HG03342 (cell line): ENCODE results near the gene CAMP.
"Not testable (repeated sequence)": the region's sequence is repeated elsewhere in the genome, so short reads cannot be mapped to it uniquely, and the experiment has no call there.

ENCODE experiments used
- ATAC-seq: cut with Tn5 transposase; IDR thresholded peaks from one replicate; pipeline ENCODE4 v1.9.1; 2021; ENCODE audit warnings: mild to moderate bottlenecking, moderate library complexity; ENCODE audit not compliant: unreplicated experiment

CAMP gene

GRCh38 chr3:48248095-48248850 is 25.0 kb downstream of the CAMP start:
- no peak for ATAC-seq

- ATAC-seq = no peak
These were observed 33.3 kb downstream of the CAMP start for GRCh38 chr3:48256557-48256956.

DNA sequence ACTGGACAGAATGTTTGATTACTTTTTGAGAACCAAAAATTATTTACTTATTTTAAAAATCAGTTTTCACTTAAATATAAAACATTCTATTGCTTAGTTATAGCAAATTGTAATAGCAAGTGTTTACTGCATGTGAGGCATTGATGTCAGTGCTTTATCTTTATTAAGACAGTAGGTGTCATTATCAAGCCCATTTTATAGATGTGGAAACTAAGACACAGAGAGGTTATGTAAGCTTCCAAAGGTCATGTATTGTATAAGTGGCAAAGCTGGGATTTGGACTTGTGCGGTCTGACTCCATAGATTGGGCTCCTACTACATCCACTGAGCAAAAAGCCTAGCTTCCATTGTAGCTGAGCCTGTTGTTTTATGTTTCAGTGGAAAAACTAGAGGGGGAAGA is 35.2 kb downstream of the CAMP start:
- ATAC-seq = no peak

DNA sequence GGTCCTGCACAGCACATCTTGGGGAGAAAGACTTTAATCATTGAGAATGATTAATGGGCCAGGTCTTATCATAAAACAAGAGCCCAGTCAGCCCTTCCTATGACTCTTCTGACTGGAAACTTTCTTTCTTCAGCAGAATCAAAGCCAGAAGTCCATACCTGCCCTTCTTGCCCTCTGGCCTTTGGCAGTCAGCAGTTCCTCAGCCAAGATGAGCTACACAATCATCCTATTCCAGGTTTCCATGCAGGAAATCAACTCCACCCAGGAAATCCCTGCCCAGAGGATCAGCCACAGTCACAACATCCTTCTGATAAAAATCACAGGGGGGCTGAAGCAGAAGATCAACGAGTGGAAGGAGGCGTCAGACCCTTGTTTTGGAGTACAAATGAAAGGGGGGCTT is 44.5 kb downstream of the CAMP start:
- ATAC-seq = no peak

DNA sequence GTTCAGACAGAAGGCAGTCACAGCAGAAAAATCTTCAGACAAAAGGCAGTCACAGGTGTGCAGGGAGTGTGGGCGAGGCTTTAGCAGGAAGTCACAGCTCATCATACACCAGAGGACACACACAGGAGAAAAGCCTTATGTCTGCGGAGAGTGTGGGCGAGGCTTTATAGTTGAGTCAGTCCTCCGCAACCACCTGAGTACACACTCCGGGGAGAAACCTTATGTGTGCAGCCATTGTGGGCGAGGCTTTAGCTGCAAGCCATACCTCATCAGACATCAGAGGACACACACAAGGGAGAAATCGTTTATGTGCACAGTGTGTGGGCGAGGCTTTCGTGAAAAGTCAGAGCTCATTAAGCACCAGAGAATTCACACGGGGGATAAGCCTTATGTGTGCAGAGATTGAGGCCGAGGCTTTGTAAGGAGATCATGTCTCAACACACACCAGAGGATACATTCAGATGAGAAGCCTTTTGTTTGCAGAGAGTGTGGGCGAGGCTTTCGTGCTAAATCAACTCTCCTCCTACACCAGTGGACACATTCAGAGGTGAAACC is 45.2 kb downstream of the CAMP start:
- ATAC-seq = no peak

- ATAC-seq = no peak
These were observed 45.8 kb downstream of the CAMP start for GRCh38 chr3:48268936-48269561.

DNA sequence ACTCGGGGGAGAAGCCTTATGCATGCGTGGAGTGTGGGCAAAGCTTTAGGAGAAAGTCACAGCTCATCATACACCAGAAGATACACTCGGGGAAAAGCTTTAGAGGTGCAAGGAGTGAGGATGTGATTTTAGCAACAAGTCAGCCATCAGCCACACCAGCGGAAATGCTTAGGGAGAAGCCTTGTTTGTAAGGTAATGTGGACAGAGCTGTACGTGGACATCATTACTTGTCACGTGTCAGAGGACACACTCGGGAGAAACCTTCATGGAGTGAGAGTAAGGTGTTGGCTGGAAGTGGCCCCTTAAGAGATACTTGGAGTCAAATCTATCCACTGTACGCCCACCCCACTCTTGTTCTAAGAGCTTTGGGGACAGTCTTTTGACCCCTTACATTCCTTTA is 46.3 kb downstream of the CAMP start:
- ATAC-seq = no peak

GRCh38 chr3:48270306-48270705 is 47.0 kb downstream of the CAMP start:
- no peak for ATAC-seq

DNA sequence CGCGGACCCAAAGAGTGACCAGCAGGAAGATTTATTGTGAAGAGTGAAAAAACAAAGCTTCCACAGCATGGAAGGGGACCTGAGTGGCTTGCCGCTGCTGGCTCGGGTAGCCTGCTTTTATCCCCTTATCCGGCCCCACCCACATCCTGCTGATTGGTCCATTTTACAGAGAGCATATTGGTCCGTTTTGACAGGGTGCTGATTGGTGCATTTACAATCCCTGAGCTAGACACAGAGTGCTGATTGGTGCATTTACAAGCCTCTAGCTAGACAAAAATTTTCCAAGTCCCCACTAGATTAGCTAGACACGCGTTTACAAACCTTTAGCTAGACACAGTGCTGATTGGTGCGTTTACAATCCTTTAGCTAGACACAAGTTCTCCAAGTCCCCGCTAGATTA is 47.9 kb downstream of the CAMP start:
- not testable (repeated sequence) for ATAC-seq

DNA sequence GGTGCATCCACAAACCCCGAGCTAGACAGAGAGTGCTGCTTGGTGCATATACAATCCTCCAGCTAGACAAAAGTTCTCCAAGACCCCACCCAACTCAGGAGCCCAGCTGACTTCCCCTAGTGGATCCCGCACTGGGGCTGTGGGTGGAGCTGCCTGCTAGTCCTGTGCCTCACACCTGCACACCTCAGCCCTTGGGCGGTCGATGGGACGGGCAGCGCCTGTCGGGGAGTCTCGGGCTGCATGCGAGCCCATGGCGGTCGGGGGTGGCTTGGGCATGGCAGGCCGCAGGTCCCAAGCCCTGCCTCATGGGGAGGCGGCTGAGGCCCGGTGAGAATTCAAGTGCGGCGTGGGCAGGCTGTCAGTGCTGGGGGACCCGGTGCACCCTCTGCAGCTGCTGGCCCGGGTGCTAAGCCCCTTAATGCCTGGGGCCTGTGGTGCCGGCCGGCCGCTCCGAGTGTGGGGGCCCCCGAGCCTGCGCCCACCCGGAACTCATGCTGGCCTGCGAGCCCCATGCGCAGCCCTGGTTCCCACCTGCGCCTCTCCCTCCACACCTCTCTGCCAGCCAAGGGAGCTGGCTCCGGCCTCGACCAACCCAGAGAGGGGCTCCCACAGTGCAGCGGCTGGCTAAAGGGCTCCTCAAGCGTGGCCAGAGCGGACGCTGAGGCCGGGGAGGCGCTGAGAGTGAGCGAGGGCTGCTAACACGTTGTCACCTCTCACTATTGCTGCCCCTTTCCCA is 48.6 kb downstream of the CAMP start:
- no peak for ATAC-seq

DNA sequence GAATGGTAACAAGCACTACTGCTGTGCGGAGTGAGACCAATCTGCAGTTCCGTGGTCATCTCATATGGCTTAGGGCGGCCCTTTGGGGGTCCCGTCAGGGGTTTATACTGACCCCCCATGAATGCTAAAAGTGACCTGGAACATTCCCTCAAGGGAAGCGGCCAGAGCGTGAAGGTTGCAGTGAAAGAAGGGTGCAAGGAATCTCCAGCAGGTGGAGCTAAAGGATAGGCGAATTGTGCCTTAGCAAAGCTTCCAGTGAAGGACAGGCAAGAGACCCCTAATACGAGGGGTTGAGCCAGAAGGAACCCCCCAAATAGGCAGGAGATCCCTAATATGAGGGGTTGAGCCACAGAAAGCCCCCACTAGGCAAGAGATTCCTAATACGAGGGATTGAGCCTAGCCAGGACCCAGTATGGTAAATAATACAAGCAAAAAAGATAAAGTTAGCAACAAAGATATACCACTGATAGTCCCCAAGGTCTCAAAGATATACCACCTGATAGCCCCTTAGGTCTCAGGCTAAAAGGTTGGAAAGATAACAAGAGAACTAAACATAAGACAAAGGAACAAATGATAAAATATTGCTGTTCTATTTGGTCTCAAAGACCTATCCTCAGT is 50.4 kb downstream of the CAMP start:
- no peak for ATAC-seq

DNA sequence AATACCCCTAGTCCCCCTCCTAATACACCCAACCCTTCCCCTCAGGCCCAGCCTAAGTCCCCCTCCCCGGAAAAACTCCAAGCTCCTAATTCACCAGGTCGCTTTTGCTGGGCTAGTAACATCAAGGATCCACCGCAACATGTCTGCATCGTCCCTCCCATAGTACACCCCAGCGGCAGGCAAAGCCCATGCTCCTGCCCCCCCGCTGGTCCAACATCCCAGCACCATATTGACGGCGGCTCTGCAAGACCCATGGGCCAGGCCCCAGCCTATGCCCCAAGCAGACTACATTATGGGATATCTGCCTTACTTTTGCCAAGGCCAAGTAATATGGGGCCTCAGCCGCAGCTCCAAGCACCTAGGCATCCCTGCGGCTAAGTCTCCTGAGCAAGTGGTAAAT is 51.2 kb downstream of the CAMP start:
- ATAC-seq = no peak
